Right lobe of liver (tissue), 6 donors: ENCODE results near the gene CACNA1E. TPM values are rescaled to one million over a fixed set of nuclear protein-coding genes. Genes with fewer than 3 reads are reported as not detected.

Source experiments
- ATAC-seq, 4 donors: fragments of 200-7000 bp; cut with Tn5 transposase; one replicate each; pipeline ENCODE4 v1.9.1; 2020; ENCODE audit warnings: mild to moderate bottlenecking in 4 of 4, moderate library complexity in 4 of 4
- DNase-seq, 3 donors: peaks; one replicate each; pipeline ENCODE4 v3.0.0-alpha.2; 2020
- H3K27ac ChIP-seq, 3 donors: fragments of 200-600 bp; one replicate each; pipeline ENCODE4 v1.8.0; 2022
- H3K27me3 ChIP-seq, 2 donors: fragments of 200-600 bp; one replicate each; pipeline ENCODE4 v1.8.0; 2022
- H3K36me3 ChIP-seq, 4 donors: fragments of 200-600 bp; sonication (generic) in 1 of 4; one replicate each; pipeline versions ENCODE4 v1.5.1 to v1.8.0; 2017 to 2022; ENCODE audit warnings: control low read depth in 1 of 4
- H3K4me1 ChIP-seq, 4 donors: fragments of 200-600 bp; sonication (generic) in 1 of 4; one replicate each; pipeline versions ENCODE4 v1.5.1 to v1.8.0; 2017 to 2022; ENCODE audit warnings: control low read depth in 1 of 4
- H3K4me3 ChIP-seq, 3 donors: fragments of 200-600 bp; one replicate each; pipeline ENCODE4 v1.8.0; 2022
- H3K9me3 ChIP-seq, 4 donors: fragments of 200-600 bp; sonication (generic) in 1 of 4; one replicate each; pipeline versions ENCODE4 v1.5.1 to v1.8.0; 2017 to 2022; ENCODE audit warnings: control low read depth in 1 of 4
- CTCF ChIP-seq, 4 donors: fragments of 200-600 bp in 3 of 4; fragments of 450-650 bp in 1 of 4; IDR thresholded peaks; one replicate each; pipeline versions ENCODE4 v1.5.1 to v1.8.0; 2016 to 2022; ENCODE audit warnings: antibody characterized with exemption in 4 of 4, mild to moderate bottlenecking in 2 of 4
- POLR2A ChIP-seq: fragments of 450-650 bp; IDR thresholded peaks from one replicate; pipeline ENCODE4 v1.6.1; 2017; ENCODE audit warnings: antibody characterized with exemption, mild to moderate bottlenecking
- WGBS: methylation state at CpG from one replicate; pipeline ENCODE4 v1.1.6; 2018; ENCODE audit warnings: low coverage, low lambda C conversion rate; ENCODE audit not compliant: insufficient coverage; ENCODE audit errors: missing lambda C conversion rate; 5-methylcytosine and 5-hydroxymethylcytosine counted together
- intact Hi-C, 2 donors: fragments of 100-400 bp; cut with DNase I; formaldehyde crosslinking; loops; one replicate each; pipeline versions ENCODE4 v1.11.2 to v1.14.1; 2022
- total RNA-seq, 6 experiments: library from RNA; depleted of rRNA in 2 of 6; stranded (reverse); fragments of >200 nt in 2 of 6; fragmentation: NEBNext Ultra II Directional in 3 of 6; extraction: Animal tissue kit (Norgen Biotek cat#: 25700) in 3 of 6; gene quantifications; one replicate each; pipeline versions ENCODE4 v1.1.0 to v1.2.4, GENCODE V29; 2016 to 2023
- donor health status: DM: no; HTN: yes; CAD: no.
- donor health status: DM: no; HTN: no; CAD: no.
- donor health status: DM: no; HTN: no; CAD: no.
- donor health status: DM: no; HTN: yes; CAD: no.
- donor health status: DM: no; HTN: yes; CAD: no.

Gene CACNA1E
- total RNA-seq, 6 experiments from 2014 or later = 0.05 to 0.09 (median 0.06) TPM; not detected in 2

GRCh38 chr1:181490276-181490675, 7.0 kb downstream of the CACNA1E start:
- Histone ChIP-seq H3K4me1 (no peaks in the 10 kb centered on the region), H3K36me3 (no peaks in the 10 kb centered on the region), H3K9me3 (no peaks in the 10 kb centered on the region), H3K27me3 (peaks cover 0 to 14% of the 10 kb centered on the region in 2 donors), H3K27ac (no peak overlapping the region), H3K4me3 (no peak overlapping the region)
- WGBS = 47% methylated on average over 2 of the region's 2 CpGs
- DNase-seq (no peak), ATAC-seq (no peak)
- intact Hi-C loops = no loop called here
- TF ChIP-seq POLR2A (no peak), CTCF (IDR thresholded peaks at IDR 0.05) (no peak)

DNA sequence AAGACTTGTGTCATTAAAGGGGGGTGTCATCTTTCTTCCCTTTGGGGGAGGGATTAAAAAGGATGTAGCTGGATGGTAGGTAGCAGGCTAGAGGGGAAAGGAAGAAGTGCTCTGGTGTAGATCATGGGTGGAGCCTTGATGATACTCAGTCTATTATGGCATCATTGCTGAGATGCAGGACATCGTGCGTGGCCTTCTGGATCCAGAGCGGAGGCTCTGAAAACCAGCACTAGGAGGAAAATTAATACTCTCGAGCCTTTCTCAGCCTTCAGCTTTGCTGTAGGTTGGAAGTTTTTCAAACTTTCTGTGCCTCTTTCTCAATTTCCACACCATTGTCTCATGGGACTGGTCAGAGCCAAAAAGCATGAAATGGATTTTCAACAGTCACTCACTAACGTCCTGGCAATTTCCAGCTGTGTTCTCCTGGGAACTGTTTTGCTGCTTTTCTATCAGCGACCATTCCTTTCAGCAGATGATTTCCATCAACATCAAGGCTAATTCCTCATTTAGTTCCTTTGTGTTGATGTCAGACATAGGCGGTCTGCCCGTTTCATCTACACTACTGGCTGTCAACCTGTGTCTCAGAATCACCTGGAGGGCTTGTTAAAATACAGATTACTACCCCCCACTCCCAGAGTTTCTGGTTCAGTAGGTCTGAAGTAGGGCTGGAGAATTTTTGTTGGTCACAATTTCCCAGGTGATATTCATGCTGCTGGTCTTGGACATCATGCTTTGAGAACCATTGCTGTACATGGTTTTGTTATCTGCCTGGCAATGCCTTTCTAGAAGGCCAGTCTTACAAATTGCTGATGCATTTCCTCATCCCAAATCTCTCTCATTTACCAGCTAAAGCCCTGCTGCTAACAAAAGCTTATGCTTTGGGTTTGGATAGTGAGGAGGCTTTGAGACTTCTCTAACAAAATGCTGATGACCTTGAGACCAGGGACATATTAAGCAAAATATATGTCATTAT, 7.7 kb downstream of the CACNA1E start:
- intact Hi-C loops = no loop called here
- Histone ChIP-seq H3K27ac (no peak overlapping the region), H3K4me3 (no peak overlapping the region), H3K36me3 (no peaks in the 10 kb centered on the region), H3K9me3 (no peaks in the 10 kb centered on the region), H3K4me1 (no peaks in the 10 kb centered on the region), H3K27me3 (peaks cover 0 to 8% of the 10 kb centered on the region in 2 donors)
- DNase-seq = no peak
- TF ChIP-seq POLR2A (no peak), CTCF (IDR thresholded peaks at IDR 0.05) (no peak)
- WGBS = 29% methylated on average over 6 of the region's 8 CpGs
- ATAC-seq = no peak

- 35% methylated on average over 3 of the region's 3 CpGs for WGBS
- Histone ChIP-seq H3K36me3 (no peaks in the 10 kb centered on the region), H3K4me3 (no peak overlapping the region), H3K9me3 (no peaks in the 10 kb centered on the region), H3K27me3 (peaks cover 0 to 4% of the 10 kb centered on the region in 2 donors), H3K4me1 (no peaks in the 10 kb centered on the region), H3K27ac (no peak overlapping the region)
- no peak for ATAC-seq
- TF ChIP-seq CTCF (IDR thresholded peaks at IDR 0.05) (no peak), POLR2A (no peak)
- intact Hi-C loops = no loop called here
- DNase-seq = no peak
Observed at GRCh38 chr1:181493166-181493565, 9.8 kb downstream of the CACNA1E start.

GRCh38 chr1:181493885-181494284, 10.6 kb downstream of the CACNA1E start:
- no peak overlapping the region for H3K4me3 ChIP-seq
- no peak for DNase-seq
- no peaks in the 10 kb centered on the region for H3K36me3 ChIP-seq
- no peaks in the 10 kb centered on the region for H3K4me1 ChIP-seq
- intact Hi-C loops = no loop called here
- TF ChIP-seq CTCF (IDR thresholded peaks at IDR 0.05) (no peak), POLR2A (no peak)
- 46% methylated on average over 3 of the region's 4 CpGs for WGBS
- H3K27me3 ChIP-seq = peaks cover 0 to 4% of the 10 kb centered on the region in 2 donors
- no peak for ATAC-seq
- no peak overlapping the region for H3K27ac ChIP-seq
- no peaks in the 10 kb centered on the region for H3K9me3 ChIP-seq
